ENCODE data around the gene MUC3A. TPM values are rescaled to one million over a fixed set of nuclear protein-coding genes. Genes with fewer than 3 reads are reported as not detected.

Gene MUC3A
- polyA plus RNA-seq, 2 donors: 0.02 to 0.04 TPM

DNA sequence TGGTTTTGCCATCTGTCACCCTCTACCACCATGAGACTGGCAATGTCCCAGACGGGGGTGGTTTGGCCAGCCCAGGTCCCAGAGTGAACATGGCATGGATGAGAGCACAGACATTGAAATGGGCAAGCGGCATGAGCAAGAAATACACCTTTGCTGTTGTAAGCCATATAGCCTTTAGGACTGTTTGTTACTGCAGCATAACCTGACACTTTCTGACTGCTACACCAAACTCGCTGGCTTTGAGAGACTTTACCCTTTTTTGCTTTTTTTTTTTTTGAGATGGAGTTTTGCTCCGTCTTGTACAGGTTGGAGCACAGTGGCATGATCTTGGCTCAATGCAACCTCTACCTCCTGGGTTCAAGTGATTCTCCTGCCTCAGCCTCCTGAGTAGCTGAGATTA lies 5.2 kb upstream of the MUC3A start:
- Histone ChIP-seq H3K4me3 (ENCODE audit: low read depth in 1 of 2, low read length in 2 of 2) (no peak overlapping the region), H3K27me3 (ENCODE audit: control insufficient read depth in 1 of 2, insufficient read depth in 2 of 2, low read length in 2 of 2) (no peaks in the 10 kb centered on the region), H3K4me1 (ENCODE audit: control insufficient read depth in 2 of 2, insufficient read depth in 2 of 2, low read length in 1 of 2) (no peaks in the 10 kb centered on the region), H3K9me3 (ENCODE audit: control insufficient read depth in 2 of 2, insufficient read depth in 1 of 2, low read depth in 1 of 2, low read length in 1 of 2) (no peaks in the 10 kb centered on the region), H3K36me3 (ENCODE audit: control insufficient read depth in 2 of 2, insufficient read depth in 2 of 2, low read length in 1 of 2) (no peaks in the 10 kb centered on the region), H3K27ac (ENCODE audit: low read depth in 2 of 2, low read length in 1 of 2) (no peak overlapping the region)
- 78 to 82% methylated on average over 4 of the region's 4 CpGs for WGBS, 2 donors

- Histone ChIP-seq H3K27me3 (ENCODE audit: control insufficient read depth in 1 of 2, insufficient read depth in 2 of 2, low read length in 2 of 2) (no peaks in the 10 kb centered on the region), H3K9me3 (ENCODE audit: control insufficient read depth in 2 of 2, insufficient read depth in 1 of 2, low read depth in 1 of 2, low read length in 1 of 2) (no peaks in the 10 kb centered on the region), H3K4me3 (ENCODE audit: low read depth in 1 of 2, low read length in 2 of 2) (no peak overlapping the region), H3K36me3 (ENCODE audit: control insufficient read depth in 2 of 2, insufficient read depth in 2 of 2, low read length in 1 of 2) (no peaks in the 10 kb centered on the region), H3K27ac (ENCODE audit: low read depth in 2 of 2, low read length in 1 of 2) (no peak overlapping the region), H3K4me1 (ENCODE audit: control insufficient read depth in 2 of 2, insufficient read depth in 2 of 2, low read length in 1 of 2) (peaks cover 0 to 4% of the 10 kb centered on the region in 2 donors)
- WGBS, 2 donors: 90% methylated on average over 4 of the region's 4 CpGs
These were observed 3.2 kb upstream of the MUC3A start for GRCh38 chr7:100946111-100946510.

DNA sequence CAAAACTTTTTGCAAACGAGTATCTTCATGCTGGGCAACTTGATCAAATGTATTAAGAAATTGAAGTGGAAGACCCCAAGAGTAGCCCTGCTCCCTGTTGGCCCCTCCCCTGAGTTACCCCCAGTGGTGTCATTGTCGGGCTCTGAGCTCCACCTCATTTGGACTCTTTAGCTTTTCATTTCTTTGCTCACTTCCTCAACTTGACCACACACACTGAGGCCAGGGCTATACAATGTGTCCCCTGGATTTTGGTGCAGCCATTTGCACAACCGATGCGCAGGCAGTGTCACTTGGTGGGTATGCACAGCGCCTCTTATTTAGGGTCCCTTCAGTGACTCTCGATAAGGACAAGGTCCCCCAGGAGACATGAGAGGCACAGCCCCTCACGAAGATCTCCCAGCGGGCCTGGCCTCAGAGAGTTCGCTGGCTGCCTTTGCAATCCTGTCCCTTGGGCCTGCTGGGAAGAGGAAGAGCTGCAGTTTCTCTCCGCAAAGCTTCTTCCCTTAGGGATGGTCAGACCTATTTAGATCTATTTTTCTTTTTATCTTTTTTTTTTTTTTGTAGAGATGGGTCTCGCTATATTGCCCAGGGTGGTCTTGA lies 2.5 kb upstream of the MUC3A start:
- Histone ChIP-seq H3K4me3 (ENCODE audit: low read depth in 1 of 2, low read length in 2 of 2) (no peak overlapping the region), H3K27me3 (ENCODE audit: control insufficient read depth in 1 of 2, insufficient read depth in 2 of 2, low read length in 2 of 2) (no peaks in the 10 kb centered on the region), H3K36me3 (ENCODE audit: control insufficient read depth in 2 of 2, insufficient read depth in 2 of 2, low read length in 1 of 2) (no peaks in the 10 kb centered on the region), H3K9me3 (ENCODE audit: control insufficient read depth in 2 of 2, insufficient read depth in 1 of 2, low read depth in 1 of 2, low read length in 1 of 2) (no peaks in the 10 kb centered on the region), H3K27ac (ENCODE audit: low read depth in 2 of 2, low read length in 1 of 2) (no peak overlapping the region), H3K4me1 (ENCODE audit: control insufficient read depth in 2 of 2, insufficient read depth in 2 of 2, low read length in 1 of 2) (peaks cover 0 to 4% of the 10 kb centered on the region in 2 donors)
- WGBS, 2 donors: 78 to 83% methylated on average over 11 of the region's 11 CpGs

DNA sequence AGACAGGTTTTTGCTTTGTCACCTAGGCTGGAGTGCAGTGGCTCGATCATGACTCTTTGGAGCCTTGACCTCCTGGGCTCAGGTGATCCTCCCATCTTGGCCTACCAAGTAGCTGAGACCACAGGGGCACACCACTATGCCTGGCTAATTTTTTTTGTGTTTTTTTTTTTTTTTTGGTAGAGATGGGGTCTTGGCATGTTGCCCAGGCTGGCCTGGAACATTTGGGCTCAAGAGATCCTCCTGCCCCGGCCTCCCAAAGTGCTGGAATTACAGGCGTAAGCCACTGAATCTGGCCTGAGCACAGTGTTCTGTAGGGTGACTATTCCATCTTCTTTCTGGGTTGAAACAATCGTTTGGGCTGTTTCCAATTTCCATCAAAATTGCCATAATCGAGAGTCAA lies 1.5 kb upstream of the MUC3A start:
- no peak overlapping the region for H3K4me3 ChIP-seq (ENCODE audit: low read depth in 1 of 2, low read length in 2 of 2)
- H3K36me3 ChIP-seq (ENCODE audit: control insufficient read depth in 2 of 2, insufficient read depth in 2 of 2, low read length in 1 of 2): no peaks in the 10 kb centered on the region
- H3K27ac ChIP-seq (ENCODE audit: low read depth in 2 of 2, low read length in 1 of 2): no peak overlapping the region
- no peaks in the 10 kb centered on the region for H3K27me3 ChIP-seq (ENCODE audit: control insufficient read depth in 1 of 2, insufficient read depth in 2 of 2, low read length in 2 of 2)
- 80 to 81% methylated on average over 5 of the region's 5 CpGs for WGBS, 2 donors
- peaks cover 0 to 4% of the 10 kb centered on the region in 2 donors for H3K4me1 ChIP-seq (ENCODE audit: control insufficient read depth in 2 of 2, insufficient read depth in 2 of 2, low read length in 1 of 2)
- H3K9me3 ChIP-seq (ENCODE audit: control insufficient read depth in 2 of 2, insufficient read depth in 1 of 2, low read depth in 1 of 2, low read length in 1 of 2): no peaks in the 10 kb centered on the region

DNA sequence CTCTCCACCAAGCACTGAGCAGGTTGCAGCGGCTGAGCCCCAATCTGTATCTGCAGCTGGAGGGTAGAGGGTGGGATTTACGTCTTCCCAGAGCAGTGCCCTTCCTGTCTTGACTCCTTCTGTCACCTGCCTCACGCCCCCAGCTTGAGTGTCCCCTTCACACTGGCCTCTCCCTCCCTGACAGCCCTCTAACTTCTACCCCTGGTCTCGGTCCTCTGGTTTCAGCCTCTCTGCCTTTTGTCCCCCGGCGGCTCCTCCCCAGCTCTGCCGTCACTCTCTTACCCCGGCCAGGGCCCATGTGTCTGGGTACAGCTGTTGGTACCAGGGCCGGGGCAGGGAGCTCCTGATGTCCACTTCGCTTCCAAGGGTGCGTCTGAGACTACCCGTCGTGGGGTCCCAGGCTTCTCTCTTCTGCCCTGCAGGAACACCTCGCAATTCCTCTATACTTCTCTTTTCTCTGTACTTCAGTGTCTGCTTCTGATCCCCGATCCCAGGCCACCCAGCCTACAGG lies 654 bp downstream of the MUC3A start:
- Histone ChIP-seq H3K36me3 (ENCODE audit: control insufficient read depth in 2 of 2, insufficient read depth in 2 of 2, low read length in 1 of 2) (no peaks in the 10 kb centered on the region), H3K4me1 (ENCODE audit: control insufficient read depth in 2 of 2, insufficient read depth in 2 of 2, low read length in 1 of 2) (peaks cover 0 to 4% of the 10 kb centered on the region in 2 donors), H3K4me3 (ENCODE audit: low read depth in 1 of 2, low read length in 2 of 2) (no peak overlapping the region), H3K27me3 (ENCODE audit: control insufficient read depth in 1 of 2, insufficient read depth in 2 of 2, low read length in 2 of 2) (no peaks in the 10 kb centered on the region), H3K9me3 (ENCODE audit: control insufficient read depth in 2 of 2, insufficient read depth in 1 of 2, low read depth in 1 of 2, low read length in 1 of 2) (peaks cover 0 to 2% of the 10 kb centered on the region in 2 donors), H3K27ac (ENCODE audit: low read depth in 2 of 2, low read length in 1 of 2) (no peak overlapping the region)
- 45 to 51% methylated on average over 15 of the region's 15 CpGs for WGBS, 2 donors

DNA sequence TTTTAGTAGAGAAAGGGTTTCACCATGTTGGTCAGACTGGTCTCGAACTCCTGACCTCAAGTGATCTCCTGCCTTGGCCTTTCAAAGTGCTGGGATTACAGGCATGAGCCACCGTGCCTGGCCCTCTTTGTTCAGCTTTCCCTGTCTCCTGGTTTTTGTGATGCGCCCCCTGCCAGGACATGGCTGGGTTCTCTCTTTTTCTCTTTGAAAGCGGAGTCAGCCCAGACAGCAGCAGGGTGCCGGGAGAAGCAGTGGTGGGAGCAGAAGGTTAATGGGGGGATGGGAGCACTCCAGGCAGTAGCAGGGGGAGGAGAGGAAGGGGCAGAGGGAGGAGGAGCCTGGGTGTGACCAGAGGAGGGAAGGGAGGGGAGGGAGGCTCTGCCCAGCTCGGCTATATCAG lies 1.8 kb downstream of the MUC3A start:
- Histone ChIP-seq H3K27me3 (ENCODE audit: control insufficient read depth in 1 of 2, insufficient read depth in 2 of 2, low read length in 2 of 2) (no peaks in the 10 kb centered on the region), H3K9me3 (ENCODE audit: control insufficient read depth in 2 of 2, insufficient read depth in 1 of 2, low read depth in 1 of 2, low read length in 1 of 2) (peaks cover 0 to 2% of the 10 kb centered on the region in 2 donors), H3K4me1 (ENCODE audit: control insufficient read depth in 2 of 2, insufficient read depth in 2 of 2, low read length in 1 of 2) (peaks cover 0 to 4% of the 10 kb centered on the region in 2 donors), H3K36me3 (ENCODE audit: control insufficient read depth in 2 of 2, insufficient read depth in 2 of 2, low read length in 1 of 2) (no peaks in the 10 kb centered on the region), H3K4me3 (ENCODE audit: low read depth in 1 of 2, low read length in 2 of 2) (no peak overlapping the region), H3K27ac (ENCODE audit: low read depth in 2 of 2, low read length in 1 of 2) (no peak overlapping the region)
- 30 to 34% methylated on average over 6 of the region's 6 CpGs for WGBS, 2 donors

DNA sequence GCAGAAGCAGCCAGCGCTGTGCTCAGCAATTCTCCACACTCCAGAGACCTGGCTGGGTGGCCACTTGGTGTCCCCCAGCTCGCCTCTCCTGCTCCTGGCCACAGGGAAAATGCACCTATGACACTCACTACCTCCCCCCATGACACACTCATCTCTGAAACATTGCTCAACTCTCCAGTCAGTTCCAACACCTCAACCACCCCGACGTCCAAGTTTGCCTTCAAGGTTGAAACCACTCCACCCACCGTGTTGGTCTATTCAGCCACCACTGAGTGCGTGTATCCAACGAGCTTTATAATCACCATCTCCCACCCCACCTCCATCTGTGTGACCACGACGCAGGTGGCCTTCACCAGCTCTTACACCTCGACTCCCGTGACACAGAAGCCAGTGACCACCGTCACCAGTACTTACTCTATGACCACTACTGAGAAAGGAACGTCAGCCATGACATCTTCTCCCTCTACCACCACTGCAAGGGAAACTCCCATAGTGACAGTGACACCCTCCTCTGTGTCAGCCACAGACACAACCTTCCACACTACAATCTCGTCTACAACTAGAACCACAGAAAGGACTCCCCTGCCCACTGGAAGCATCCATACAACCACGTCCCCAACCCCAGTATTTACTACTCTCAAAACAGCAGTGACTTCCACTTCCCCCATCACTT lies 2.7 kb downstream of the MUC3A start:
- Histone ChIP-seq H3K27ac (ENCODE audit: low read depth in 2 of 2, low read length in 1 of 2) (no peak overlapping the region), H3K9me3 (ENCODE audit: control insufficient read depth in 2 of 2, insufficient read depth in 1 of 2, low read depth in 1 of 2, low read length in 1 of 2) (peaks cover 0 to 2% of the 10 kb centered on the region in 2 donors), H3K27me3 (ENCODE audit: control insufficient read depth in 1 of 2, insufficient read depth in 2 of 2, low read length in 2 of 2) (no peaks in the 10 kb centered on the region), H3K36me3 (ENCODE audit: control insufficient read depth in 2 of 2, insufficient read depth in 2 of 2, low read length in 1 of 2) (no peaks in the 10 kb centered on the region), H3K4me3 (ENCODE audit: low read depth in 1 of 2, low read length in 2 of 2) (no peak overlapping the region), H3K4me1 (ENCODE audit: control insufficient read depth in 2 of 2, insufficient read depth in 2 of 2, low read length in 1 of 2) (peaks cover 0 to 4% of the 10 kb centered on the region in 2 donors)
- 64 to 68% methylated on average over 15 of the region's 15 CpGs for WGBS, 2 donors

- 51 to 58% methylated on average over 2 of the region's 2 CpGs for WGBS, 2 donors
- H3K4me3 ChIP-seq (ENCODE audit: low read depth in 1 of 2, low read length in 2 of 2): no peak overlapping the region
- H3K27ac ChIP-seq (ENCODE audit: low read depth in 2 of 2, low read length in 1 of 2): no peak overlapping the region
- H3K4me1 ChIP-seq (ENCODE audit: control insufficient read depth in 2 of 2, insufficient read depth in 2 of 2, low read length in 1 of 2): peaks cover 0 to 4% of the 10 kb centered on the region in 2 donors
- H3K36me3 ChIP-seq (ENCODE audit: control insufficient read depth in 2 of 2, insufficient read depth in 2 of 2, low read length in 1 of 2): no peaks in the 10 kb centered on the region
- no peaks in the 10 kb centered on the region for H3K27me3 ChIP-seq (ENCODE audit: control insufficient read depth in 1 of 2, insufficient read depth in 2 of 2, low read length in 2 of 2)
- peaks cover 0 to 2% of the 10 kb centered on the region in 2 donors for H3K9me3 ChIP-seq (ENCODE audit: control insufficient read depth in 2 of 2, insufficient read depth in 1 of 2, low read depth in 1 of 2, low read length in 1 of 2)
These were observed 3.3 kb downstream of the MUC3A start for GRCh38 chr7:100952641-100953040.

- Histone ChIP-seq H3K27ac (ENCODE audit: low read depth in 2 of 2, low read length in 1 of 2) (no peak overlapping the region), H3K36me3 (ENCODE audit: control insufficient read depth in 2 of 2, insufficient read depth in 2 of 2, low read length in 1 of 2) (no peaks in the 10 kb centered on the region), H3K4me1 (ENCODE audit: control insufficient read depth in 2 of 2, insufficient read depth in 2 of 2, low read length in 1 of 2) (no peaks in the 10 kb centered on the region), H3K9me3 (ENCODE audit: control insufficient read depth in 2 of 2, insufficient read depth in 1 of 2, low read depth in 1 of 2, low read length in 1 of 2) (peaks cover 0 to 2% of the 10 kb centered on the region in 2 donors), H3K4me3 (ENCODE audit: low read depth in 1 of 2, low read length in 2 of 2) (no peak overlapping the region), H3K27me3 (ENCODE audit: control insufficient read depth in 1 of 2, insufficient read depth in 2 of 2, low read length in 2 of 2) (no peaks in the 10 kb centered on the region)
- 65 to 66% methylated on average over 12 of the region's 12 CpGs for WGBS, 2 donors
These were observed 8.6 kb downstream of the MUC3A start for GRCh38 chr7:100957832-100958421.
